DOHH2 (cell line): ENCODE results near the gene TRPC4AP.

Experiments
- H3F3A ChIP-seq: fragments of 200-600 bp; sonication (generic), shearing (Covaris generic); 2 replicates; pipeline ENCODE4 v1.6.0; 2016; ENCODE audit warnings: antibody characterized with exemption, mild to moderate bottlenecking; ENCODE audit not compliant: control insufficient read depth, insufficient read depth
- H3K27ac ChIP-seq: fragments of 200-600 bp; sonication (generic); 2 replicates; pipeline ENCODE4 v1.5.1; 2014; ENCODE audit warnings: low read depth, mild to moderate bottlenecking, low read length, moderate library complexity
- H3K27me3 ChIP-seq: fragments of 200-600 bp; sonication (generic); 2 replicates; pipeline ENCODE4 v1.6.1; 2014; ENCODE audit warnings: mild to moderate bottlenecking, low read length, mixed read lengths; ENCODE audit not compliant: control insufficient read depth
- H3K36me3 ChIP-seq: fragments of 200-600 bp; sonication (generic); 2 replicates; pipeline ENCODE4 v1.6.1; 2014; ENCODE audit warnings: mild to moderate bottlenecking, low read length, moderate library complexity, mixed read lengths; ENCODE audit not compliant: control insufficient read depth
- H3K4me1 ChIP-seq: fragments of 200-600 bp; sonication (generic); 2 replicates; pipeline ENCODE4 v1.6.1; 2014; ENCODE audit warnings: mild to moderate bottlenecking, low read length, mixed read lengths; ENCODE audit not compliant: control insufficient read depth
- H3K4me2 ChIP-seq: fragments of 200-600 bp; sonication (generic); 2 replicates; pipeline ENCODE4 v1.6.0; 2014; ENCODE audit warnings: mild to moderate bottlenecking, low read length, moderate library complexity
- H3K4me3 ChIP-seq: fragments of 200-600 bp; sonication (generic); 2 replicates; pipeline ENCODE4 v1.5.1; 2014; ENCODE audit warnings: mild to moderate bottlenecking, low read length, mixed read lengths
- H3K79me2 ChIP-seq: fragments of 200-600 bp; sonication (generic); 2 replicates; pipeline ENCODE4 v1.6.1; 2014; ENCODE audit warnings: mild to moderate bottlenecking, low read length, mixed read lengths; ENCODE audit not compliant: control insufficient read depth
- H3K9me2 ChIP-seq: fragments of 200-600 bp; sonication (generic); replicated peaks from 2 replicates; pipeline ENCODE4 v1.6.1; 2014; ENCODE audit warnings: mild to moderate bottlenecking, low read length, mixed read lengths; ENCODE audit not compliant: control insufficient read depth
- H3K9me3 ChIP-seq: fragments of 200-600 bp; sonication (generic); 2 replicates; pipeline ENCODE4 v1.6.1; 2014; ENCODE audit warnings: antibody characterized with exemption, low read length, mixed read lengths; ENCODE audit not compliant: control insufficient read depth, insufficient read depth
- H4K20me1 ChIP-seq: fragments of 200-600 bp; sonication (generic); 2 replicates; pipeline ENCODE4 v1.6.0; 2014; ENCODE audit warnings: low read depth, mild to moderate bottlenecking, antibody characterized with exemption, low read length, moderate library complexity; ENCODE audit not compliant: control insufficient read depth, insufficient read depth
- CTCF ChIP-seq: fragments of 200-600 bp; sonication (generic); IDR thresholded peaks from one replicate; pipeline ENCODE4 v1.5.1; 2014; ENCODE audit warnings: antibody characterized with exemption, mild to moderate bottlenecking, low read depth, low read length; ENCODE audit not compliant: poor library complexity, severe bottlenecking
- EZH2phosphoT487 ChIP-seq: fragments of 200-600 bp; sonication (generic); IDR thresholded peaks from 2 replicates; pipeline ENCODE4 v1.6.1; 2017; ENCODE audit warnings: borderline replicate concordance, mild to moderate bottlenecking, antibody characterized with exemption, low read length, moderate library complexity, mixed read lengths

The TRPC4AP gene

GRCh38 chr20:35048739-35049138, 43.9 kb downstream of the TRPC4AP start:
- Histone ChIP-seq H3K9me2 (no peaks in the 10 kb centered on the region), H3K79me2 (no peaks in the 10 kb centered on the region), H3K9me3 (no peaks in the 10 kb centered on the region), H3F3A (no peaks in the 10 kb centered on the region), H3K4me3 (no peak overlapping the region), H3K27me3 (no peaks in the 10 kb centered on the region), H4K20me1 (no peaks in the 10 kb centered on the region; the same call in 1 of the 2 replicates), H3K36me3 (peaks cover 32% of the 10 kb centered on the region), H3K27ac (no peak overlapping the region), H3K4me2 (no peak overlapping the region), H3K4me1 (no peaks in the 10 kb centered on the region)
- no peak for TF ChIP-seq CTCF
- TF ChIP-seq EZH2phosphoT487, result no peak

DNA sequence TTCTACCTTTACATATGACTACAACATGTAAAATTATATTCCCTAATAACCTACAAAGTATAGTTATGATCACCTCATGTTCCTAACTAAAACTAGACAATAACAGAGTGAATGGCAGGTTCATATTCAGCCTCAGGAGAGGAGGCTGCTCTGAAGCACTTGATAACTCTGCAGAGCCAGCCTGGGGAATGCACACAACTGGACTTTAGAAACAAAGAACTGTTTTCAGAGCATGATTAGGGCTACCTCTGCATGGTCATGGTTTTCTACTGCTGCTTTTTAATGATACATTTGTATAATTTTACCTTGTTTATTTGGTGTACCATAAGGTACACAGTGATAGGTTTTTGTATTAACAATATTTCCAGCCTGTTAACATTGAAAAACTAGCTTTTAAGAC, 50.3 kb downstream of the TRPC4AP start:
- Histone ChIP-seq H3K4me1 (no peaks in the 10 kb centered on the region), H3K79me2 (no peaks in the 10 kb centered on the region), H3K27ac (no peak overlapping the region), H3F3A (no peaks in the 10 kb centered on the region), H3K4me2 (no peak overlapping the region), H3K36me3 (peaks cover 18% of the 10 kb centered on the region), H3K9me3 (no peaks in the 10 kb centered on the region), H3K9me2 (no peaks in the 10 kb centered on the region), H4K20me1 (no peaks in the 10 kb centered on the region), H3K4me3 (no peak overlapping the region), H3K27me3 (no peaks in the 10 kb centered on the region)
- TF ChIP-seq CTCF, result no peak
- TF ChIP-seq EZH2phosphoT487, result no peak

GRCh38 chr20:35040646-35041045, 52.0 kb downstream of the TRPC4AP start:
- H3K4me1 ChIP-seq, result no peaks in the 10 kb centered on the region
- H3K9me2 ChIP-seq, result no peaks in the 10 kb centered on the region
- no peaks in the 10 kb centered on the region for H3K9me3 ChIP-seq
- no peak overlapping the region for H3K4me2 ChIP-seq
- peaks cover 15% of the 10 kb centered on the region; the same call in 1 of the 2 replicates for H3K36me3 ChIP-seq
- TF ChIP-seq CTCF (no peak), EZH2phosphoT487 (no peak)
- H3F3A ChIP-seq, result no peaks in the 10 kb centered on the region
- H3K79me2 ChIP-seq, result no peaks in the 10 kb centered on the region
- H3K27me3 ChIP-seq, result no peaks in the 10 kb centered on the region
- H4K20me1 ChIP-seq, result no peaks in the 10 kb centered on the region
- no peak overlapping the region for H3K27ac ChIP-seq
- no peak overlapping the region for H3K4me3 ChIP-seq
